ENCODE measurements around the gene ZNF862. TPM values are rescaled to one million over a fixed set of nuclear protein-coding genes. Genes with fewer than 3 reads are reported as not detected.

The ZNF862 gene
- 6.0 and 10.1 TPM in 2 replicates for total RNA-seq

- DNase-seq (ENCODE audit: low read depth in 2 of 2) = peak; percentile 94 to 98
These were observed at the start of gene ZNF862 for GRCh38 chr7:149838224-149838991. ZNF862 (plus strand) TSS chr7:149838375; CDS start chr7:149838612, 237 bp downstream.

DNA sequence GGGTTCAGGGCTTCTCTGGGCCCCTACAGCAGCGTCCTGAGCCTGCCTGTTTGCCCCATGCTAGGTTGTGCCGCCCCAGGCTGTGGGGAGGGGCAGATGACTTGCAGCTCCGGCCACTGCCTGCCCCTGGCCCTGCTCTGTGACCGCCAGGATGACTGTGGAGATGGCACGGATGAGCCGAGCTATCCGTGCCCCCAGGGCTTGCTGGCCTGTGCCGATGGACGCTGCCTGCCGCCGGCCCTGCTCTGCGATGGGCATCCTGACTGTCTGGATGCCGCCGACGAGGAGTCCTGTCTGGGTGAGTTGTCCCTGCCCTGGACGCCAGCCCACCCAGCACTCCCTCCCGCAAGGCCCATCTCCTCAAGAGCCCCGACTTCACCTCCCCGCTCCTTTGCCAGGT lies 49.1 kb upstream of the ZNF862 start:
- DNase-seq (ENCODE audit: low read depth in 2 of 2) = no peak

DNA sequence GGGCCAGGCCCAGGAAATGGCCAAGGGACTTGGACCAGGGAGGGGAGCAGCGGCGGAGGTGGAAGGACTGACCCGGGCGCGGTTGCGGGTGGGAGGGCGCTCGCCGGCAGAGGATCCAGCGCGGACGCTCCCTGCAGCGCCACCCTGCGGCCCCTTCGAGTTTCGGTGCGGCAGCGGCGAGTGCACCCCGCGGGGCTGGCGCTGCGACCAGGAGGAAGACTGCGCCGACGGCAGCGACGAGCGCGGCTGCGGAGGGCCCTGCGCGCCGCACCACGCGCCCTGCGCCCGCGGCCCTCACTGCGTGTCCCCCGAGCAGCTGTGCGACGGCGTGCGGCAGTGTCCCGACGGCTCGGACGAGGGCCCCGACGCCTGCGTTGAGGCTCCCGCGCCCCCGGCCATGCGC lies 48.0 kb upstream of the ZNF862 start:
- DNase-seq (ENCODE audit: low read depth in 2 of 2) = peak in 1 of 2 donors; percentile 46

DNA sequence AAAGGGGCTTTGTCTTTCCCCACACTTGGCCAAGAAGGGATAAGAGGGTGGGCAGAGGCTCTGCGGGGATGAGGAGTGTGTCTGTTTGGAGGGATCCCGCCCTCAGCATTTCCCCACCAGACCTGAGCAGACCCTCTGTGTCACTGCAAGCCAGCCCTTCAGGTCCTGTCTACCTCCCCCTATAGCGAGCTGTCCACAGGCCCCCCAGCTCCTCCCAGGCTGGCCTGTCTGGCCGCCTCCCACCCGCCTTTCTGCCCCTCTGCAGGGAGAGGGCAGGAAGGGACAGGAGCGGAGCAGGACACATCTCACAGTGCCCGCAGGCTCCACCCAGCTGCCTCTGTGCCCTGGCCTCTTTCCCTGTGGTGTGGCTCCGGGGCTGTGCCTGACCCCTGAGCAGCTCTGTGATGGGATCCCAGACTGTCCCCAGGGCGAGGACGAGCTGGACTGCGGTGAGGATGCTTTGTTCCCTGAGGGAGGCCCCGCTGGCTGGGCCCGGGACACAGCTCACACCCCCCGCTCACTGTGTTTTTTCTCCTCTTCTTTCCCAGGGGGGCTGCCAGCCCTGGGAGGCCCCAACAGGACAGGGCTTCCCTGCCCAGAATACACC lies 47.3 kb upstream of the ZNF862 start:
- DNase-seq (ENCODE audit: low read depth in 2 of 2) = no peak

GRCh38 chr7:149791411-149792219 lies 46.6 kb upstream of the ZNF862 start:
- no peak for DNase-seq (ENCODE audit: low read depth in 2 of 2)

DNA sequence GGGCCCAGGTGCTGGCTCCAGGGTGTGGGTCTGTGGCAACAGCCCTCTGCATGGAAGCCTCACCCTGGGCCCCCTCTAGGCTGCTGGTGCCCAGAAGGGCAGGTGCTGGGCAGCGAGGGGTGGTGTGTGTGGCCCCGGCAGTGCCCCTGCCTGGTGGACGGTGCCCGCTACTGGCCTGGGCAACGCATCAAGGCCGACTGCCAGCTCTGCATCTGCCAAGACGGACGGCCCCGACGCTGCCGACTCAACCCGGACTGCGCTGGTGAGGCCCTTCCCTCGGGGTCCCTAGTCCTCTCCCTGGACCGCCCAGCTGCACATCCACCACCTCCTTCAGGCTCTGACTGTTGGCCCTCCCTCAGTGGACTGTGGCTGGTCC lies 46.0 kb upstream of the ZNF862 start:
- no peak for DNase-seq (ENCODE audit: low read depth in 2 of 2)

DNA sequence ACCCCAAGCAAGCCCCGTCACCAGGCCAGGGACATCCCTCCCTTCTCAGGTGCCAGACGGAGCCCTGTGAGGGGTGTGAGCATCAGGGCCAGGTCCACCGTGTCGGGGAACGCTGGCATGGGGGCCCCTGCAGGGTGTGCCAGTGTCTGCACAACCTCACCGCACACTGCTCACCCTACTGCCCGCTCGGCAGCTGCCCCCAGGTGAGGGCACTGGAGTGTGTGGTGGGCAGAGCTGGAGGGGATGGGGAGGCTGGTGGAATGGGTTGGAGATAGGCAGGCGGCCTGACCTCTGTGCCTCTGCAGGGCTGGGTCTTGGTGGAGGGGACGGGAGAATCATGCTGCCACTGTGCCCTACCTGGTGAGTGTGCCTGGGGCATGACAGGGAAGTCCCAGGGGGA lies 44.9 kb upstream of the ZNF862 start:
- no peak for DNase-seq (ENCODE audit: low read depth in 2 of 2)

DNA sequence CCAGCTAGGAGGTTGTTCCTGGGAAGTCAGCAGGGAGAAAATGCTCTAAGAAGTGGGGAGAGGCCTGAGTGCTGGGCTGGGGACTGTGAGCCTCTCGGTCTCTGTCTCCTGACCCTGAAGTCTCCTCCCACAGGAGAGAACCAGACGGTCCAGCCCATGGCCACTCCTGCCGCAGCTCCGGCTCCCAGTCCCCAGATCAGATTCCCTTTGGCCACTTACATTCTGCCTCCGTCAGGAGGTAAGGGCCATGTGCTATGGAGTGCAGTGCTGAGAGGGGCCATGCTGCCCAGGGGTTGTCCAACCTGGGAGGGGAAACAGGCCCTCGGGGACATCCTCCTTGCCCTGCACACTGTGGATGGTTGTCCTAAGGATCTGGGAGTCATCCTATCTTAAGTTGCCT lies 43.5 kb upstream of the ZNF862 start:
- DNase-seq (ENCODE audit: low read depth in 2 of 2) = no peak

DNA sequence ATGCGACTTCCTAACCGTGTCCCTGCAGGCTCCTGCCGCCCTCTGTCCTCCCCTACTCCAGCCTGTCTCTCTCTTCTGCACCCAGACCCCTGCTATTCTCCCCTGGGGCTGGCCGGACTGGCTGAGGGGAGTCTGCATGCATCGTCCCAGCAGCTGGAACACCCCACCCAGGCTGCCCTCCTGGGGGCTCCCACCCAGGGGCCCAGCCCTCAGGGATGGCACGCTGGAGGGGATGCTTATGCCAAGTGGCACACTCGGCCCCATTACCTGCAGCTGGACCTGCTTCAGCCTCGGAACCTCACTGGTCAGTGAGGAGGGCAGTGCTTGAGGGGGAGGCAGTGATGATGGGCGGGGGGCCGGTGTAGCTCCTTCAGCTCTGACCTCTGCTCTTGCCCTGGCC lies 43.0 kb upstream of the ZNF862 start:
- no peak for DNase-seq (ENCODE audit: low read depth in 2 of 2)

DNA sequence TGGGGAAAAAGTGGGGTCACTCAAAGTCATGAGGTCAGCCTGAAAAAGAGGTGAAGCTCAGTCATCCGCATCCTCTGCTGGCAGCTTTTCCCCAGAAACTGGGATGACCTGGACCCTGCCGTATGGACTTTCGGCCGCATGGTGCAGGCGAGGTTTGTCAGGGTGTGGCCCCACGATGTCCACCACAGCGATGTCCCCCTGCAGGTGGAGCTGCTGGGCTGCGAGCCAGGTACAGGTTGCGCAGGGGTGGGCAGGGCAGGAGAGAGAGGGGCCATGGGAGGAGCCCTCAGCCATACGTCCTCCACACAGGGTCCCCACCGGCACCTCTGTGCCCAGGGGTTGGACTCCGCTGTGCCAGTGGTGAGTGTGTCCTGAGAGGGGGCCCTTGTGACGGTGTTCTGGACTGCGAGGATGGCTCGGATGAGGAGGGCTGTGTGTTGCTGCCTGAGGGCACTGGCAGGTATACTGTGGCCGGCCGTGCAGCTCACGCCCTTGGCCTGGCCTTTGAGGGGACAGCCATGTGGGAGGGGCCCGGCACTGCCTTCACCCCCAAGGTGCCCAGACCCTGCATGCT lies 41.8 kb upstream of the ZNF862 start:
- DNase-seq (ENCODE audit: low read depth in 2 of 2) = no peak

- no peak for DNase-seq (ENCODE audit: low read depth in 2 of 2)
These were observed 40.4 kb upstream of the ZNF862 start for GRCh38 chr7:149797771-149798170.

GRCh38 chr7:149799397-149800168 lies 38.6 kb upstream of the ZNF862 start:
- peak in 1 of 2 donors; percentile 31 for DNase-seq (ENCODE audit: low read depth in 2 of 2)

GRCh38 chr7:149800169-149800555 lies 38.0 kb upstream of the ZNF862 start:
- no peak for DNase-seq (ENCODE audit: low read depth in 2 of 2)

DNA sequence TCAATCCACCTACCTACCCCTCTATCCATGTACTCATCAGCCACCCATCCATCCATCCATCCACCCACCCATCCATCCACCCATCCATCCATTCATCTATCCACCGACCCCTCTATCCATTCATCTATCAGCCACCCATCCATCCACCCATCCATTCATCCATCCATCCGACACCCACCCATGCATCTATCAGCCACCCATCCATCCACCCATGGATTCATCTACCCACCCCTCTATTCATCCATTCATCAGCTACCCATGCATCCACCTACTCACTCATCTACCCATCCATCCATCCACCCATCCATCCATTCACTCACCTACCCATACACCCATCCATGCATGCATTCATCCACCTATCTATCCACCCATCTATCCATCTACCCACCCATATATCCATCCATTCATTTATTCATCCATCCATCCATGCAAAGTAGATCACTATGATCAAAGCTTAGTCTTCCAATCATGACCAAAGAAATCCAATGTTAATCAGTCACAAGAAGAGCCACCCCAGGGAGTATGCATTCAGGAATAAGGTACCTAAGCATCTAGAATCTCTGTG lies 37.1 kb upstream of the ZNF862 start:
- no peak for DNase-seq (ENCODE audit: low read depth in 2 of 2)

DNA sequence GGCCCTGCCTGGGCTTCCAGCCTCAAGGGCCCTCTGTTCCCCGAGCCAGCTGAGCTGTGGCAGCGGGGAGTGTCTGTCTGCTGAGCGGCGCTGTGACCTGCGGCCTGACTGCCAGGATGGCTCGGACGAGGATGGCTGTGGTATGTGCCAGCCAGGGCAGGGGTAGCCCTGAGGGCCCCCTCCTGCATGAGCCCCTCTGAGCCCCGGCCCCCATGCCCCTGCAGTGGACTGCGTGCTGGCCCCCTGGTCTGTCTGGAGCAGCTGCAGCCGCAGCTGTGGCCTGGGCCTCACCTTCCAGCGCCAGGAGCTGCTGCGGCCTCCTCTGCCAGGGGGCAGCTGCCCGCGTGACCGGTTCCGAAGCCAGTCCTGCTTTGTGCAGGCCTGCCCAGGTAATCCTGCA lies 36.4 kb upstream of the ZNF862 start:
- DNase-seq (ENCODE audit: low read depth in 2 of 2) = no peak

- no peak for DNase-seq (ENCODE audit: low read depth in 2 of 2)
These were observed 35.2 kb upstream of the ZNF862 start for GRCh38 chr7:149802966-149803365.

- no peak for DNase-seq (ENCODE audit: low read depth in 2 of 2)
These were observed 34.6 kb upstream of the ZNF862 start for GRCh38 chr7:149803551-149804074.

GRCh38 chr7:149804106-149804505 lies 34.1 kb upstream of the ZNF862 start:
- no peak for DNase-seq (ENCODE audit: low read depth in 2 of 2)

- no peak for DNase-seq (ENCODE audit: low read depth in 2 of 2)
These were observed 31.4 kb upstream of the ZNF862 start for GRCh38 chr7:149806726-149807125.

GRCh38 chr7:149808311-149808710 lies 29.9 kb upstream of the ZNF862 start:
- no peak for DNase-seq (ENCODE audit: low read depth in 2 of 2)

DNA sequence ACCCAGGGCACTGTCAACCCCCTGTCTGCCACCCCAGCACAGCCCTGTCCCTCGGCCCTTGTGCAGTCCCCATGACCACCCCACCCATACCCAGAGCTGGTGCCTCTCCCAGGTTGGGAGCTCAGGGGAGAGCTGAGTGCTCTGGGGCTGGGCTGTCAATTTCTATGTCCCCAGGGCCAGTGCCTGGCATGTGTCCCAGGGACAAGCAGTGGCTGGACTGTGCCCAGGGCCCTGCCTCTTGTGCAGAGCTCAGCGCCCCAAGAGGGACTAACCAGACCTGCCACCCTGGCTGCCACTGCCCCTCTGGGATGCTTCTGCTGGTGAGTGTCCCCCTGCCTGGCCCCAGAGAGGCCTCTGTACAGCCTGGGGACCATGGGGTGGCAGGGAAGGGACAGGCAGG lies 29.0 kb upstream of the ZNF862 start:
- no peak for DNase-seq (ENCODE audit: low read depth in 2 of 2)
